Mesodermal cell (in vitro differentiated cells): Measurements from ENCODE around the gene ZFAND2B.

ENCODE experiments used
- H3K27ac ChIP-seq: 2 replicates; pipeline ENCODE4 v1.7.0; 2013; ENCODE audit warnings: mild to moderate bottlenecking, low read depth, low read length, moderate library complexity; ENCODE audit not compliant: severe bottlenecking
- H3K36me3 ChIP-seq: 2 replicates; pipeline ENCODE4 v1.7.1; 2013; ENCODE audit warnings: mild to moderate bottlenecking, low read length, moderate library complexity; ENCODE audit not compliant: control insufficient read depth, insufficient read depth
- H3K4me1 ChIP-seq: one replicate; pipeline ENCODE4 v1.7.1; 2013; ENCODE audit warnings: mild to moderate bottlenecking, low read length; ENCODE audit not compliant: insufficient read depth, control insufficient read depth, poor library complexity, severe bottlenecking
- H3K4me3 ChIP-seq: 2 replicates; pipeline ENCODE4 v1.7.0; 2013; ENCODE audit warnings: low read length, control low read depth, mild to moderate bottlenecking; ENCODE audit not compliant: insufficient read depth, poor library complexity, severe bottlenecking; ENCODE audit errors: extremely low read depth
- H3K9me3 ChIP-seq: 2 replicates; pipeline ENCODE4 v1.7.1; 2013; ENCODE audit warnings: mild to moderate bottlenecking, low read length, moderate library complexity; ENCODE audit not compliant: control insufficient read depth
- WGBS, 2 experiments: methylation state at CpG; one replicate each; pipeline ENCODE4 v1.1.5; 2013; ENCODE audit warnings: missing lambda C conversion rate in 2 of 2; ENCODE audit not compliant: insufficient coverage in 2 of 2; 5-methylcytosine and 5-hydroxymethylcytosine counted together

Gene ZFAND2B

DNA sequence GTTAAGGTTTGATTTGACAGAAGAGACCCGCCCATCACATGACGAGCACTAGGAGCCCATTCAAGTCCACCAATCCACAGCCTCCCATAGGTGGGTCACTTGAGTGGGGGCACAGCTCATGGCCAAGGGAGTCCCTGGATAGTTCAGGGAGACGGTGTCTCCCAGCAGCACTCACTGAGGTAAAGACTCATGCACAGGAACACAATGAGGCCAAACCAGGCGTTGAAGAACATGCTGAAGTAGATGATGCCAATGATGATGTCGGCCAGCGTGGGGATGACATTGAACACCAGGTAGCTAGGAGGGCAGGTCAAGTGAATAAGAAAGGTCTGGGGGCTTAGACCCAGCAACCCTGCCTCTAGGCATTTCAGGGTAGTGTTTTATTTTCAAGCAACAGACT is 8.2 kb downstream of the ZFAND2B start:
- Histone ChIP-seq H3K27ac (no peak overlapping the region), H3K36me3 (peaks cover 44% of the 10 kb centered on the region), H3K4me3 (no peak overlapping the region), H3K9me3 (no peaks in the 10 kb centered on the region), H3K4me1 (peaks cover 7% of the 10 kb centered on the region)
- WGBS, 2 experiments: 93 to 94% methylated on average over 4 to 6 of the region's 6 CpGs

DNA sequence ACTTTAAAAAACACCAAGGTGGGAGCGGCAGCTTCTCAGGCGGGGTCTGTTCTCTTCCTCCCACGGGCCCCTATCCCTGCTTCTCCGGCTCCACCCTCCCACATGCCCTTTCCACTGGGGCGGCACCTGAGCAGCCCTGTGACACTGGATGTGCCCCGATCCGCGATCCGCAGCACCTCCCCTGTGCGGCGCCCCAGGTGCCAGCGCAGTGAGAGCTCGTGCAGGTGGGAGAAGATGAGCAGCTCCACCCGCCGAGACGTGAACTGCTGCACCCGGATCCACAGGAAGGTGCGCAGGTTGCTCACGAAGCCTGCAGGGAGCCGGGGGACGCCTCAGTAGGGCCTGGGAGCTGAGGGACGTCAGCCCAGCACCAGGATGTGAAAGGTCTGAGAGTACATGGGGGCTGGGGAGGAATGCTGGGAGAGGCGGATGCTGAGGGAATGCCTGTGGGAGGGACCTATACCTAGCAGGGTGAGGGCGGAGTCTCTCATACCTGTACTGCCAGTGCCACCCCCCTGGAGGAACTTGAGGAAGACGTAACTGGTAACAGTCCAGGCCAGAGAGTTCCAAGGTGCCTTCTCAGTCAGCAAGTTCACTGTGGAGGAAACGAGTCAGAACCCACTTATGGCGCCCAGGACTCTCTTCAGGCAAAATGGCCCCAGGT is 9.4 kb downstream of the ZFAND2B start:
- H3K4me1 ChIP-seq: peaks cover 7% of the 10 kb centered on the region
- H3K36me3 ChIP-seq: peaks cover 51% of the 10 kb centered on the region
- H3K4me3 ChIP-seq: no peak overlapping the region
- WGBS, 2 experiments: 94 to 96% methylated on average over 22 to 25 of the region's 27 CpGs
- H3K9me3 ChIP-seq: no peaks in the 10 kb centered on the region
- no peak overlapping the region for H3K27ac ChIP-seq

DNA sequence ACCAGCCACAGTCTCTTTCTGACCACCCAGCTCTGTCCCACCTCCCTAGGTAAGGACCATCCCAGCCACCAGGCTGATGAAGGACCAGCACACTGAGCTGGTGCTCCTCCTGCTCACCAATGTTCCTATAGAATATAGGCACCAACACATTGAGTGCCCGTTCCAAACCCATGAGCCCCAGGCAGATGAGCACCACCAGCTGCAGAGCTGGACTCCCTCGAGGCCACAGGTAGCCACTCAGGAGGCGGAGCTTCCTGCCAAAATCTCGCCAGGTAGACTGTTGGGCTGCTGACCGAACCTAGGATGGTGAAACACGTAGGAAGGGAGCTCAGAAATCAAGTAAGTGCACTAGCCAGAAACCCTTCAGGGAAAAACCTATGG is 9.9 kb downstream of the ZFAND2B start:
- Histone ChIP-seq H3K9me3 (no peaks in the 10 kb centered on the region), H3K36me3 (peaks cover 54% of the 10 kb centered on the region), H3K4me1 (peaks cover 7% of the 10 kb centered on the region), H3K27ac (no peak overlapping the region), H3K4me3 (no peak overlapping the region)
- 96 to 98% methylated on average over 5 to 6 of the region's 6 CpGs for WGBS, 2 experiments

DNA sequence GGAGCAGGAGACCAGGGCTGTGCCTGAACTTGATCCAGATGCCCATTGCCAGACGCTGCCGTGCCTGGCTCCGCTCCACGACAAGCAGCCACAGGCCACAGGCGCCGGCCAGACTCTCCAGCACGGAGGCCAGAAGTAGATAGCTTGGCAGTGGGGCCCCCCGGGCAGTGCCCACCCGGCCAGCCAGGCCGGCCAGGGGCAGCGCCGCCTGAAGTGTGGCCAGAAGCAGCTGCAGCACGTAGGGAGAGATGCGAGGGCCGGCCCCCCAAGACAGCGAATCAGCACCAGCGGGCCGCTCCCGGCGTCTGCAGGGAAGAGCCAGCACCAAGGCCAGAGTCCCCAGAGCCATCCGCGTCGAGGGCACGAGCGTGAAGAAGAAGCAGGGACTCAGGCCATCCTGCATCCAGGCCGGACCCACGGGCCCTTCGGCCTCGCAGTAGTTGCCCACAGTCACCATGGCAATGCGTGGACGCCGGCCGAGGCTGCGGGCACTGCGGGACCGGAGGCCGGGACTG is 11.7 kb downstream of the ZFAND2B start:
- H3K36me3 ChIP-seq: peaks cover 56% of the 10 kb centered on the region
- 1% methylated on average over 36 to 37 of the region's 37 CpGs for WGBS, 2 experiments
- H3K4me3 ChIP-seq: peak overlapping the region; percentile 52
- peaks cover 7% of the 10 kb centered on the region for H3K4me1 ChIP-seq
- H3K9me3 ChIP-seq: no peaks in the 10 kb centered on the region
- H3K27ac ChIP-seq: peak overlapping the region; percentile 96

DNA sequence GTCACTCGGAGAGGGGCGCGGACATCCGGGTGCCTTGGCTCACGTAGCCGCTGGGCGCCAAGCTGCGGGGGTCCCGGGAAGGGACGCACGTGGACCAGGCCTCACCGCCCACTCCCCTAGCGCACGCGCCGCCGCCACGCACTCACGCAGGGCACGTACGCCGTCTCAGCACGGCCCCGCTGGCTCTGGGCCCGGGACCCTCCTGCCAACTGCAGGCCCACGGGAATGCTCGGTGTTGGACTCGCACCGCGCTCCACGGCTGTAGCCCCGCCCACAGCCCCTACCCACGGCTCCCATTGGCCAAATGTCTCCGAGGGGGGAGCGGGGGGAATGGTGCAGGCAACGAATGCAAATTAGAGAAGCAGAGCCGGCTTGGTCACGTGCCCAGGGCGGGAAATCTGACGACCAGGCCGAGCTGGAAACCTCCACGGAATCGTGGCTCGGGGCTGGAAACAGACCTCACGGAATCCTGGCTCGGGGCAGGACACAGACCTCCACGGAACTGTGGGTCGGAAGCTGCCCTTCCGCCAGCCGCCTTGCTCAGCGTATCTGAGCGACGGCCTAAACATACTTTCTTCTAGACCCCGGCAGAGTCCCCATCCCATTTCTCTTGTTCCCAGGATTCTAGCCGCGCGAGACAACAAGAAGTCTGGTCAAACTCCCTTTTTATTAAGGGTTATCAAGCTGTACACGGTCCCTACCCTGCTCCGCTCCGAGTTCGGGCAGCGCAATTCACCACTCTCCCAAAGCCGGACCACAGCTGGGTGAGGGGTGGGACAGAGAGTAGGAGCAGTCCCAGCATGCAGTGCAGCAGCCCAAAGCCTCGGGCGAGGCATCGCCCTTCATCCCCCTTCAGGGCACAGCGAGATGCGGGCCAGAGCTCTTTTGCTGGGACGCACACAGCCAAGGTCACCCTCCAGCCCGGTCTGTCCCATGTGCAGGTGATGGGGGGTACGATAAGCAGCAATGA is 12.4 kb downstream of the ZFAND2B start, which contains the start of gene ABCB6:
Gene ABCB6 (minus strand): TSS at position 227 of the 970 bp plus-strand sequence. CDS start 285 bp downstream, outside the sequence.
- peak within 1 kb of the TSS; percentile 96 for H3K27ac ChIP-seq
- H3K4me1 ChIP-seq: peaks cover 7% of the 10 kb centered on the region
- H3K36me3 ChIP-seq: peaks cover 56% of the 10 kb centered on the region
- peak within 1 kb of the TSS; percentile 52 for H3K4me3 ChIP-seq
- no peaks in the 10 kb centered on the region for H3K9me3 ChIP-seq
- 23 to 28% methylated on average over 56 to 66 of the region's 71 CpGs for WGBS, 2 experiments

DNA sequence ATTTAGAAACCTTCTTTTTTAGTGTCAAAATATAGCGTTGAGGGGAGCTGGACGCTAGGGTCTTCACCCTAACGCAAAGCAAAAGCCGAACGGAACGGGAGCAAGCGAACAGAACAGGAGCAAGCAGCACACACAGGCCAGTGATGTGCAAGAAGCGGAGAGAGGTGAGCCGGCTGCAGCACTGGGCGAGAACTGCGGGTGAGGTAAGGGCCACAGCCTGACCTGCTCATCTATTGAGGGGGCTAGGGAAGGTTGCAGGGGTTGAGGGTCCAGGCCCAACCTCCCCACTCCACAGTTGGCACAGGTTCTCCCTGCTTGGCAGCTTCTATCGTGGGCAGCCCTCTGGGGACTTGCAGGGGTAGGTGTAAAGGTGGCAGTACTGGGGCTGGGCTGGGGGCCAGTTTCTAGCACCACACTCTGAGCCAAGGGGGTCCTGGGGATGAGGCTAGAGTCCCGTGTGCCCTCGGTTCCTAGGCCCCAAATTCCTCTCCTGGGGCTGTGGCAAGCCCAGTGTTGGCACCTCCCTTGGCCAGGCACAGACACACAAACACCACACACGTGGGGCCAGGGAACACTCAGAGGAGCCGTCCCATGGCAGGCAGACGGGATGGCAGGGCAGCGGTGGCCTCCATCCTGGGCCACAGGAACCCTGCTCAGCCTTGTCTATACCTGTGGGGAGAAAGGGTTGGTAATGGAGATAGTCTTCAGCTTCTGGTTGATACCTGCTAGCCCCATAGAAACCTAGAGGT is 13.4 kb downstream of the ZFAND2B start:
- Histone ChIP-seq H3K4me1 (peaks cover 7% of the 10 kb centered on the region), H3K36me3 (peaks cover 58% of the 10 kb centered on the region), H3K27ac (no peak overlapping the region), H3K9me3 (no peaks in the 10 kb centered on the region), H3K4me3 (no peak overlapping the region)
- WGBS, 2 experiments: 94 to 98% methylated on average over 14 to 15 of the region's 18 CpGs

DNA sequence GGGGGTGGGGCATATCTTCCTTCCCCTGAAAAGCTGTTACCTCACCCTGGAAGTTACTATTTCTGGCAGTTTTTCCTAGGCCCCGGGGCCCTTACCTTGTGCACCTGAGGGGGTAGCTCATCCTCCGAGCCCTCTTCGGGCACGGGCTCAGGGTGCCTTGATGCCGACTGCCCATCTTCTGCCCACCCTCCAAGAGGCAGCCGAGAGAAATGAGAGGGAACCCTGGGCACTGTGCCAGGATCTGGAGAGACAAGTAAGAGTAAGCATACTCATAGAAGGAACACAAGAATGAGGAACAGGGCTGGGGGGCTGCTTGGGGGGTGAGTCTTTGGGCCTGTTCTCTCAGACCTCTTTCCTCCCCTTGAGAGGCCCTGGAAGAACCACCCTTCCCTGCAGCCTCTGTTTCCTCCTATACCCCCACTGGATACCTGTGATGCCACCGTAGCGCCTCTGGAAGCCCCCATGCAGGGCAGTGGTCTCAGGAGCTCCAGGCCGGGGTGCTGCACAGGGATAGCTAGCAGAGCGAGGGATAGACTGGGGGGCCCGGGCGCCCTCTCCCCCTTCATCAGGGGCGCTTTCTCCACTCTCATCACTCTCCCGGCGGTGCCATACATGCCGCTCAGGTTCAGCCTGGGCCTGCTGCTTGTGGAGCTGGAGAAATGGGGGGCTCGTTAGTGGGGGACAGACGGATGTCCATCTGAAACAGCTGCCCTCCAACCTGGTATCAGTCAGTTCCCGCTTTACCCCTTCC is 14.2 kb downstream of the ZFAND2B start:
- 96 to 100% methylated on average over 5 to 13 of the region's 19 CpGs for WGBS, 2 experiments
- no peak overlapping the region for H3K4me3 ChIP-seq
- no peak overlapping the region for H3K27ac ChIP-seq
- peaks cover 60% of the 10 kb centered on the region for H3K36me3 ChIP-seq
- H3K4me1 ChIP-seq: peaks cover 7% of the 10 kb centered on the region
- no peaks in the 10 kb centered on the region for H3K9me3 ChIP-seq

DNA sequence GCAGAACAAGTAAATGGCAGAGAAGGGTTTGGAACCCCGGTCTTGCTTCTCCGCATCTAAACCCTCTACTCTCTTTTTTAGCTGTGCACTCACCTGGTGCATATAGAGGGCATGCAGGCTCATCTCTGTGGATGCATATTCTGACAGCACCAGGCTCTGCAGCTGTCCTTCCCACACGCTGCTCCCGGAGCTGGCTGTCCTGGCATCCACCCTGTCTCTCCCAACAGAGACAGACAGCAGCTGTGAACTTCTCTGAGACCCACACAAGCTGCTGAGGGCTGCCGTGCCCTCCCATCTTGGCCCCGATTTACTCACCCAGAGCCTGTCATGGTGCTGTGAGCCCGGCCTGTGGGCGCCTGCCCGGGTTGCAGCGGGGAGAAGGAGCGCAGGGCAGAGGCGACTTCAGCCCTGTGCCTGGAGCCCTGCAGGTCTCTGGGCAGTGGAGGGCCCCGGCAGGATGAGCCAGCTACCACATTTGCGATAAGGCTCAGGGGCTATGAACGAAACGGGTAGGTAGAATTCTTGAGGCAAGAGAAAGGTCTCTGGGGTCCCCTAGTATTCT is 15.5 kb downstream of the ZFAND2B start:
- WGBS, 2 experiments: 95 to 97% methylated on average over 13 to 15 of the region's 16 CpGs
- Histone ChIP-seq H3K4me3 (no peak overlapping the region), H3K27ac (no peak overlapping the region), H3K36me3 (peaks cover 71% of the 10 kb centered on the region), H3K4me1 (peaks cover 7% of the 10 kb centered on the region), H3K9me3 (no peaks in the 10 kb centered on the region)

DNA sequence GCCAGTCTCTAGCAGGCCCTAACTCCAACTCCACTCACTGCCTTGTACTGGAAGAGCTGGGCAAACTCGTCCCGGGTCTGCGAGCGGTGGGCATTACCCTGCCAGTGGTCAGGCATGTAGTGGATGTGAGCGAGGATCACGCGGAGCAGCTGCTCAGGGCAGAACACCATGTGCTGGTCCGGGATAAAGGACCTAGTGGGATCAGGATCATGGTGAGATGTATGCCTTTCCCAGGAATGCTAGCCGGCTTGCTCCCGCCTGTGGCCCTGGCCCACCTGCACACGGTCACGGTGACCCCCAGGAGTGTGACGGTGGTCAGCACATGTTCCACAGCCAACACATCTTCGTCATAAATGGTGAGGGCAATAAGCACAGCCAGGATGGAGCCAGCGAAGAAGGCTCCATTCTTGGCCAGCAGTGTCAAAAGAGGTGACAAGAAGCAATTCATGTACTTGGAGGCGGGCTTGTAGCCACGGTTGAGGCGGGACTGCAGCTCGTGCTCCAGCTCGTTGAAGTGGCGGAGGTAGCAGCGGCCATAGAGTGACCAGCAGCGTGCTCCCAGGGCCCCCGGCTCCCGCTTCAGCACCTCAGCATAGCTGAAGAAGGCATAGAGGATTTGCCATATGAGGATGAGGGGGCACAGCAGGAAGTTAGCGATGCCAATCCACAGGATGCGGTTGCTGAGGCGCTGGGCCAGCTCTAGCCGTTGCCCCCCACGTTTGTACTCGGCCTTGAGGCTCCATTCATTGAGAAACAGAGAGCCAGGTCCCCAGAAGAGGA is 17.4 kb downstream of the ZFAND2B start:
- H3K9me3 ChIP-seq: no peaks in the 10 kb centered on the region
- no peak overlapping the region for H3K27ac ChIP-seq
- no peak overlapping the region for H3K4me3 ChIP-seq
- peaks cover 82% of the 10 kb centered on the region for H3K36me3 ChIP-seq
- WGBS, 2 experiments: 95 to 97% methylated on average over 24 to 30 of the region's 31 CpGs
- peaks cover 16% of the 10 kb centered on the region for H3K4me1 ChIP-seq
